Stimulated activated CD8-positive, alpha-beta memory T cell treated with anti-CD3 and anti-CD28 coated beads, Interleukin-4, amount 100 ng/mL, for 24 hours (primary cell): ENCODE results near the gene ZNF444.
A peak's percentile ranks its signal among the peaks of the same experiment; 100 is the strongest.

Experiments
- DNase-seq: peaks from one replicate; pipeline ENCODE4 v3.0.0-alpha.2; 2020; ENCODE audit warnings: low read depth

ZNF444 gene

DNA sequence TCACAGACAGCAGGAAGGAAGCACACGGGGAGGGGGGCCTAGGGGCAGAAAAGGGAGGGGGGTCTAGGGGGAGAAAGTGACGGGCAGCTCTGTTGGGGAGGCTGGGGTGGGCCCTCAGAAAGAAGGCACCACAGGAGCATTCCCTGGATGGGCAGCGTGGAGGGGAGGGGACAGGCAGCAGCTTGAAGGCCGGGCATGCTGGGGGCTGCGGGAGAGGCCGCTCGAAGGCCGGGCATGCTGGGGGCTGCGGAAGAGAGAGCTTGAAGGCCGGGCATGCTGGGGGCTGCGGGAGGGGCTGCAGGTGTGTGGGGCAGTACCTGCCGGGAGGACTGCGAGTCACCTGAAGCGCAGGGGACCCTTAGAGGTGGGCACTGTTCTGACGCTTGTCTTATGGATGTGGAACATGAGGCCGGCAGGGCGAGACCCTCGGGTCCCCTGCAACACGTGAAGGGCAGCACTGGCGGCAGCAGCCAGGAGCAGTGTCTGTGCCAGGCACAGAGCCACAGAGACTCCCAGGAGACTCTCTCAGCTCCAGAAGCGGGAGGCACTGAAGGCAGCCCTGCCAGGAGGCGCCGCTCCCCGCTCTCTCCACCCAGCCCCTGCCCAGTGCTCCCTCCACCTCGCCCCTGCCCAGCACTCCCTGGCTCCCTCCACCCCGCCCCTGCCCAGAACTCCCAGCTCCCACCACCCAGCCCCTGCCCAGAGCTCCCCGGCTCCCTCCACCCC lies 33.3 kb upstream of the ZNF444 start:
- no peak for DNase-seq

DNA sequence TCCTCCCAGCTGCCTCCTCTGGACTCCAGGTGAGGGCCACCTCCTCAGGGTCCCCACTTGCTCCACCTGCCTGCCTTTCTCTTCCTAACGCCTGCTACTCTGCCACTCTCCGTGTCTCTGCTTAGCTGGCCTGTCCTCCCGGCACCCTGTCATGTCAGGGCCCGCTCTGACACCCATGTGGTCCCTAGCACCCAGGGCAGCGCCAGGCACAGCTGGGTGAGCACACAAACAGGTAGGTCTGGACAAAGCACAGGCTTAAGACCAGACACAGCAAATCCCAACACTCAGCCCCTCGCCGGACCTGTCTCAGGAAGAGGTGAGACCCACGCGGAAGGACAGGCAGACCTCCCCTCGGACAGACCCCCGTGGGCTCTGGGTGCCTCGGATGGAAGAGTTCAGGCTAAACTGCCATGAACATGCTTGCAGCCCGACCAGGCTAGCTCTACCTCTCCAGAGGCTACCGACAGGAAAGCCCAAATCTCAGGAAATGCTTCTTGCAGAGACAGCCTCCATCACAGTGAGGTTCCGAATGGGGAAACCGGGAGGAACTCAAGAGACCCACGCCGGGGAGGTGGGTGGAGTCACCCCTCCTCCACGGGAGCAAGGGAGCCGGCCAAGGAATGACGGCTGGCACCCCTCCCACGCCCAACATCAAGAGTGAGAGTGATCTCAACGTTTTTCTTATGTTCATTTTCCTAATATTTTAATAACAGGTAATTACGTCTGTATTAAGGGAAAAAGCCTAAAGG lies 32.5 kb upstream of the ZNF444 start:
- no peak for DNase-seq

DNA sequence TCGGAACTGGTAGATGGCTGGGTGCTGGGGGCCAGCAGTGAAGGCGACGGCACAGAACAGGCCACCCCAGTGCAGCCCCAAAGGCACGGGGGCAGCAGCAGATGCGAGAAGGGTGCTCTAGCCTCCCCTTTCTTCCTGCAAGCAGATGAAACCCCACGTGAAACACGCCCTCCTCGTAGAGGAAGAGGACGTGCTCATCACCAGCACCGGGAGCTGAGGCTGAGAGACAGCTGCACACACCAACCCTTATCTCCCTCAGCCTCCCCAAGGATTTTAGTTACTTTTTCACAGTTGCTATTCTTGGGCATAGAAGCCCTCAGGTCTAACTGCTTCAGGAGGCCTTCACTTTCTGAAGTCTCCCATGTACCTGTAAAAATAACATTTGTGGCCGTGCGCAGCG lies 31.9 kb upstream of the ZNF444 start:
- DNase-seq = no peak

DNA sequence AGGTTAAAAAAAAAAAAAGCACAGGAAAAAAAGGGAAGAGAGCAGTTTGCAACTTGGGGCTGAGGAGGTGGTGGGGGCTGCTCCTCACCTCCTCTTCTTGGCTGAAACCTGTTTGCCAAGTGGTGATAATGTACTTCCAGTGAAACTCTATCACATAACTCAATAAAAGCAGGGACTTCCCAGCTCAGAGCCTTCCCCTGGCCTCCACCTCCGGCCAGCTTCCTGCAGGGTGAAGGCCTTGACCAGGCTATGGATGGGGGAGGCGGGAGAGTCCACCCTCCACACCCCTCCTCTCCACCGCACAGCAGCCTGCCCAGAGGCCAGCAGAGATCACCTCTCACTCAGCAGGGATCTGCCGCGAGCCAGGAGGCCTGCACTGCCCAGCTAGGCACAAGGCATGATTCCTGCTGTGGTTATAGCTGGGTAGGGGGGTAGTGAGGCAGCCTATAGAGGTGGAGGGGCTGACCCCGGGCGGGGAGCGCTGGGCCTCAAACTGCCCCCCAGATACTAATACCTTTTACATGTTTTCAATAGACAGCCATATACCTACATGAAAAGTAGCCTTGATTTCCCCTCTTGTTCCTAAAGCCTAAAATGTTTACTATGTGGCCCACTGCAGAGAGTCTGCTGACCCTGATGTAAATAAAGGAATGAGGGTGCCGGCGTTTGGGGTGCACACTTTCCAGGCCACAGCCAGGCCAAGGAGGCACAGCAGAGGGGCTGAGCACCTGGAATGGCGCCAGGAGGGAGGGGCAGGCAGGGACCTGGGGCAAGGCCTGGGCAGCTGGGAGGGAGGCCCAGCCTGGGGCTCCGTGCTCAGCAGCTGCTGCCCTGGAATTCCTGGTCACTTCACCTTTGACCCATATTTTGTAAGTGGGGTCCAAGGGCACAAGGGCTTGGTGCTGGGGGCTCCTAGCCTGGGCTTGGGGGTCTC lies 30.3 kb upstream of the ZNF444 start:
- no peak for DNase-seq

DNA sequence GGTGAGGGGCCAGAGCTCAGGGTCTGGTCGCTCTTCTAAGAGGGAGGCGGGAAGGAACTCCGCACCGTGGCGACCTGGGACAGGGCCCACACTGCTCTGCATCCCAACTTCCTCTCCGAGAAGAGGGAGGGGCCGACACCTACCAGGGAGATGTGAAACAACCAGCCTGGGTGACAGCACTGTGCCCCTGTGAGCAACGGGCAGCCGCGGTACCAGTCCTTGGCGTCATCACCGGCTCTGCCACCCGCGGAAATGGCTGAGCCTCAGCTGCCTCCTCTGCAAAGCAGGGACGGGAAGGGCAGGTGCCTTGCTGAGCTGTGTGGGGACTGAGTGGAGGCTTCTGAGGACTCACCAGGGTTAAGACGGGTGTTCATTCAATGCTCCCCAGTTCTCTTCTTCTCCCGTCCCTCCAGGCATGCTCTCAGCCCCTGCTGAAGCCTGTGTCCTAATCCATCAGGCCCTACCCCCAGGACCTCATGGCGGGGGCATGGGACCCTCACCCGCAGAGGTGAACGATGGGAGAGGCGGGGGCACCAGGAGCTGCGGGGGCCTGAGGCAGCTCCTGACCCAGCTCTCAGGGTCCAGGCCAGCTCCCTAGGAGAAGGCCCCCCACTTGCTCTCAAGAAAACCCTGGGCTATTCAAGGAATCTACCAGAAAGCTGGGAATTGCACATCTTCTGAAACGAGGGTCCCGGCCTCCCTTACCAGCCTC lies 29.3 kb upstream of the ZNF444 start:
- peak; percentile 26 for DNase-seq

DNA sequence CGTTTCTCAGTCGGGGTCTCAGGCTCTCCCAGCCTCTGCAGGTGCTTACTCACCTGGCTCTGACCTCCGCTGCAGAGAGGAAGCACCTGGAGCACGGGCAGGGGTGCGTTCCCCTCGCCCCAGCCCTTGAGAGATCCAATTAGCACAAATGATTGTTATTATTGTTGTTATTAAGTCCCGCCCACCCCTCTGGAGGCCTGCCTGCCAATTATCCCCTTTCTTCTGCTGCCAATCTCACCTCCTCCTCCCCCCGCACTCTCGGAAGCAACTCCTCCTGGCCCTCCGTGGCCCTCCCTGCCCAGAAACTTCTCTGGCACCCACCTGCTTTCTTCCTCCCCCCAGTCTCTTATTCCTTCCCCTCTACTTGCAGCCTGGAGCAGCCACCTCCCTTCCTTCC lies 28.8 kb upstream of the ZNF444 start:
- DNase-seq = no peak

DNA sequence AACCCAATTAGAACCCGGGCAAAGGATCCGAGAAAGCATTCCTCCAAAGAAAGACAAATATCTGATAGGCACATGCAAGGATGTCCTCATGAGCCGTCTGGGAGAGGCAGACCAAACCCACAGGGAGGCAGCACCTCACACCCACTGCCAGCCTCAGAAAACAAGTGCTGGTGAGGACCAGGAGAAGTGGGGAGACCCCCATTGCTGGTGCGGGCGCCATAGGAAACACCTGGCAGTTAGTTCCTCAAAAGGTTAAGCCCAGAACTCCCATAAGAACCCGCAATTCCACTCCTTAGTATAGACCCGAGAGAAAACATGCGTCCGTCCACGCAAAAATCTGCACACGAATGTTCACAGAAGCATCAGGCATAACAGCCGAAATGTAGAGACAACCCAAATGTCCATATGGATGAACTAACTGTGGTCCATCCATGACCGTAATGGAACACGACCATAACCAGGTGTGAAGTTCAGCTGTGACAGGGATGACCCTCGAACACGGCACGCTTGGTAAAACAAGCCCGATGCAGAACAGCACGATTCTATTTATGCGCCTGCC lies 27.9 kb upstream of the ZNF444 start:
- no peak for DNase-seq

DNA sequence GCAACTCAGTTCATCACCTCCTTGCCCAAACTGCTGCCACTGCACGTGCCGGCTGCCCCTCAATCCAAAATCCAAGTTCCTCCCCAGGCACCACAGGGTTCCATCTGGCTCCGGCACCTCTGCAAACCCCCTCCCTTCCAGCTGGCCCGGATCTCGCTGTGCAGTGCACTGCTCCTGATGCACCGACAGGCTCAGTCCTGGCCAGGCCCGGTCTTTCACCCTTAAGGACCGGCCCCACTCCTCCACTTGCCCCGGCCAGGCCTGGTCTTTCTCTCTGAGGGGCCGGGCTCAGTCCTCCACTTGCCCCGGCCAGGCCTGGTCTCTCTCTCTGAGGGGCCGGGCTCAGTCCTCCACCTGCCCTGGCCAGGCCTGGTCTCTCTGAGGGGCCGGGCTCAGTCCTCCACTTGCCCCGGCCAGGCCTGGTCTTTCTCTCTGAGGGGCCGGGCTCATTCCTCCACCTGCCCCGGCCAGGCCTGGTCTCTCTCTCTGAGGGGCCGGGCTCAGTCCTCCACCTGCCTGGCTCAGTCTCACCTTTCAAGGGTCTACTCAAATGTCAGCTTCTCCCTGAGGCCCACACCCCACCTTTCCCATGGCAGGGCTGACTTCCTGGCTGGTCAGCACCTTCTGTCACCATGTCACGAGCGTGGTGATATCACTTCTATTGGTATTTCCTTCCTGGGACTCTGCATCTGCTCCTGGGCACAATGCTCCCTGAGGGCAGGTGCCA lies 26.9 kb upstream of the ZNF444 start:
- DNase-seq = no peak

DNA sequence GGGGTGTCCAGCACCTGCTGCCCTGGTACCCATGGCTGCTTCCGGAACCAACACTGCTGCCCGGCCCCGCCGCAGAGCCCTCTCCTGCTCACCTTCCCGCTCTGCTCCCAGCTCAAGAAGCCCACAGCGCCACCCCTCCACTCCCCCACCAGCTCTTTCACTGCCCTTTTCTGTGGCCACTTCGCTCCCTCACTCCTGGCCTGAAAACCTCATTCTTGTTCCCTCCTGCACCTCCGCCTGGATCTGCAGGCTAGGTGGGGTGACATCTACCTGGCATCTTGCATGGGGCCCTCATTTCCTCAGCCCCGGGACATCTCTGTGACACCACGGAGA lies 26.3 kb upstream of the ZNF444 start:
- DNase-seq = no peak

DNA sequence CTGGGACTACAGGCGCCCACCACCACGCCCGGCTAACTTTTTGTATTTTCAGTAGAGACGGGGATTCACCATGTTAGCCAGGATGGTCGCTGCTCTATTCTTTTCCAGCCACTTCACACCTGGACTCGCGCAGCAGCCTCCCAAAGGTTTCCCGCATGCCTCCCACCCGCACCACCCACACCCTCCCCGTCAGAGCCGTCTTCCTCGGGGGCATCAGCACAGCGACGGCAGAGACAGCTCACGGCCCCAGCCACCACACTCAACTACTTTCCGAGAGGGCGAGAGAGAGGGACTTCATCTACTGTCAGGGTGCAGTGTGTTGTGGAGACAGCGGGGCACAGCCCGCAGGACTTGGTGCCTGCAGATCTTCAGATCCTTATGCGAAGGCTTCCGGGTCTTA lies 25.6 kb upstream of the ZNF444 start:
- no peak for DNase-seq

DNA sequence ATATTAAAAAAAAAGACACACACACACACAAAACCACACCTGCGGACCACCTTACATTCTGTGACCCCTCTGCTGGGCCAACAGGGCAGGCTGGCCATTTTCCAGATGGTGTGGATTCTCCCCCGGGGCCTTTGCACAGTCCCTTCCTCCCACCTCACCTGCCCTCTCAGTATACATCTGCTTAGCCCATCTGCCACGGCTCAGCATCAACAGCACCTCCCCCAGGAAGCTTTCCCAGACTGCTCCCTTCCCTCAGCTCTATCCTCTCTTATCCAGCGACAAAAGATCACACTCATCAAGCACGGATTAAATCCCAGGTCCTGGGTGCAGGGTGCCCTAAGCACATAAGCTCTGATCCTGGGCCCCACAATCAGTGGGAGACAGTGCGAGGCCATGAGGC lies 24.5 kb upstream of the ZNF444 start:
- no peak for DNase-seq

DNA sequence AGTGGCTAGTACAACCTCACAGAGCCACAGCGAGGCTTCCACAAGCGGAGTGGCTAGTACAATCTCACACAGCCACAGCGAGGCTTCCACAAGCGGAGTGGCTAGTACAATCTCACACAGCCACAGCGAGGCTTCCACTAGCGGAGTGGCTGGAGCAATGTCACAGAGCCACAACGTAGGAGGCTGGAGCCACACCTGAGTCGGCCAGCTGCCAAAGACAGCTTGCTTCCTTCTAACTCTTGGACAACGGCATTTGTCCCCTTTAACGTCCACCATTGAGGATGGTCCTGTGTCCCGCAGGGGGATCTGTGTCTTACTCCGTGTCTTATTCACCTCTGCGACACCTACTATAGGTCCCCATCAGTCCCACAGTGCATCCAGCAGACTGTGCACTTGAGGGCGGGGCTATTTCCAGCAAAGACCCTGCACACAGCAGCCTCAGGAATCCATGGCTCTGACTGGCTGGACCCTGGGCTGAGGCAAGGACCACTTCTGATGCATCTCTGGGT lies 23.7 kb upstream of the ZNF444 start:
- no peak for DNase-seq

DNA sequence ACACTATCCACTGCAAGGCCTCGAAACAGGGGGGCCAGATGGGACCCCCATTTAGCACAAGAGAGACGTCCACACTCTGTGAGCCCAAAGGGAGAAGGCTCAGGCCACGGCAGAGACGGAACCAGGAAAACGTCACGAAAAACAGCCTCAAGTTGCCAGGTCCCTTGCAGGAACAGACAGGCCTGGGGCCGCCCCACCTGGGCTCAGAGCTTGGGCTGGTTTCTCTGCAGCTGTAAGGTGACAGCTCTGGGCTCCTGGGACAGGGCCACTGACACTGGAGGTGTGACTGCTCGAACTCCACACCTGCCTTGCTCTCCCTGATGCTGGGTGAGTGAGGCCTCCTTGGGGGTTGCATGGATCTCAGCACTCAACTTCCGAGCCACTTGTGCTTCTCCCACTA lies 23.2 kb upstream of the ZNF444 start:
- DNase-seq = no peak

DNA sequence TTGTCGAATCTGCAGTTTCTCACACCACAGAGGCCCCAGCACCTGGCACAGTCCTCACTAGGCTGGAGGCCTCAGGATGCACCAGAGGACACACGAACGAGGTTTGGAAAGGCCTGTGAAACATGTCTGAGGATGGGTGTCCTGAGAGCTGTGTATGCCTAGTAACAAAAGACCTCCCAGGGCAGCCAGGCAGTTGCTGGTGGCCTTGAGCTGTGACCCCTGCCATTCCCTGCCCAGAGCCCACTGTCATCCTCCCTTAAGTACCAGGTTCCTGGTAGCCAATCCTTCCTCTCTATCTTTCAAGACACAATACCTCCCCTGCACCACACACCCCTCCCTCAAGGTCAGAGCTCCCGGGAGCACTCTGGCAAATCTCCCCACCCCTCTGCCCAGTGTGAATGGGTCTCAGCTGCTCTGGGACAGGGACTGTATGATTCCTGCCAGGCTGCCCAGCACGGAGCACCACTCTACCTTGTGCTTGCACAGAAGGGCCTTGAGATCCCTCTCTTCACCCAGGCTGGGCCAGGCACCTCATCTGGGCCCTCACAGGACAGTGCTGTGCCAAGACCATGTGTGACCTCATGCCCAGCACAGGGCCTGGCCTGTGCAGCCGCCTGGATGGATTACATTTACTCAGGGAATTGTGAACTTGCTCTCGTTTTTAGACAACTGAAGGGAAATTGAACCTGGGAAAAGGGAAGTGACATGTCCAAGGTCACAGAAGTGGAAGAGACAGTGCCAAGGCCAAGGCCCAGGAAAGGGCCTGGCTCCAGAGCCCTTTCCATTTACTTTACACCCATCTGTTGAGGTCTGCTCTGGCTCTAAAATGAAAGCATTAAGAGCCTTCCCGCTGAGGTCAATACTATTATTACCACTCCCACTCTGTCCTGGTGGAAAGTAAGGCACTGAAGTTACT lies 22.2 kb upstream of the ZNF444 start:
- no peak for DNase-seq

DNA sequence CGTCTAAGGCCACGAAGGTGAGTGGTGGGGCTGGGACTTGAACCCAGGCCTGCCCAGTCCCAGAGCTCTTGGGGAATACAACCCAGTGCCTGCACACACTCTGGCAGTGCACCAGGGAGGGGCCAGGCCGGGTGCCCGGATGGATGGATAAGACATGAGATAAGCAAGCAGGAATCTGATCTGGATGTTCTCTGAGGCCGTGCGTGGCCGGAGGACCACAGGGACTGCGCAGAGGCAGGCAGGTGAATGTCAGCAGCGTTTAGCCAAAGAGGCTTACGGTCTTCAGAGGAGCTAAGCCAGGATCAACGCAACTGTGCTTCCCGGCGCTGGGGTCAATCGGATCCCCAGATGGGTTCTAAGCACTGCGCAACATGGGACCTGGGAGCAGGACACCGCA lies 21.5 kb upstream of the ZNF444 start:
- no peak for DNase-seq

DNA sequence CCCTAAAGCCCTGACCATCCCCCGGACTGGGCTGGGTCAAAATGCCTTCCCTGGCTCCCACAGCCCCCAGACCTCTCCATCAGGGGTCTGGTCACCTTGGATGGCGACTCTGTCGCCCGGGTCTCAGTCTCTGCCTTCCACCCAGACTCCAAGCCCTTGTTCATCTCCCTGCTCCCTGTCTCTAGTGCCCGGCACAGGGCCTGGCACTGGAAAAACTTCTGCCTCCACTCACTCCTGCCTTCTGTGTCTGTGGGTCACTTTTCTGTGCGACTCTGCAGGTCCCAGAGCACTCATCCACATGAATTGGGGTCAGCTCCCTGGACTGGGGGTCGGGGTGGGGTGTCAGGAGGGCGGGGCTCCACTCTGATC lies 21.1 kb upstream of the ZNF444 start:
- no peak for DNase-seq

DNA sequence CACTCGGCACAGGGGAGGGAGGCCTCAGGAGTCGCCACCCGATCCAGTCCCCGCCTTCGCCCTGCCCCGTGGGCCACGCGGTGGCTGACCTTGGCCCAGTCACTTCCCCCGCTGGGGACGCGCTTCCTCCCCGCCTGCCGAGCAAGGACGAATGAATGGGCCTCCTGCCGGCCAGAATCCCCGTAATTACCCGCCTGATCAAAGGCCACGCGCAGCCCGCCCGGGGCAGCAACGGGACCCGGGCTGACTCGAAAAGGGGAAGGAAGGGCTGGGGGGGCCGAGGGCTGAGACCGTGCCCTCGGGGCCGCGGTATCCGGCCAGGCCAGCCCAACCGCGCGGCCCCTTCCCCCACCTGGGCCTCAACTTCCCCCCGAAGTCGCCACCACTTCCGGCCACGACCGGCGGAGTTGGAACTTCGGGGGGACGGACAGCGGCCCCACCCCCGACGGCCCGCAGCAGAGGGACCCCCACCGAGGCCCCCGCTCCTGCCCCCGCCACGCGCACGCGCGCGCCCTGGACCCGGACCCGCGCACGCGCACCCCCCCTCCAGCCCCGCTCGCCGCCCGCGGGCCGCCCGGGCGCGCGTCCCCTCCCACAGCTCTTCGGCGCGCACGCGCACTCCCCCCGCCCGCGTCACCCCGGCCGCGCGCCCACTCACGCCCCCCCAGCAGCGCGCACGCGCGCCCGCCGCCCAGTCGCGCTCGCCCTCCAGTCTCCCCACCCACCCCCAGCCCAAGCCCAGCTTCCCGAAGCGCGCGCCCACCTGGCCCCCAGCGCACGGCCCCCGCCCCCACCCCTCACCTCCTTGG lies 20.5 kb upstream of the ZNF444 start:
- peak; percentile 75 for DNase-seq

DNA sequence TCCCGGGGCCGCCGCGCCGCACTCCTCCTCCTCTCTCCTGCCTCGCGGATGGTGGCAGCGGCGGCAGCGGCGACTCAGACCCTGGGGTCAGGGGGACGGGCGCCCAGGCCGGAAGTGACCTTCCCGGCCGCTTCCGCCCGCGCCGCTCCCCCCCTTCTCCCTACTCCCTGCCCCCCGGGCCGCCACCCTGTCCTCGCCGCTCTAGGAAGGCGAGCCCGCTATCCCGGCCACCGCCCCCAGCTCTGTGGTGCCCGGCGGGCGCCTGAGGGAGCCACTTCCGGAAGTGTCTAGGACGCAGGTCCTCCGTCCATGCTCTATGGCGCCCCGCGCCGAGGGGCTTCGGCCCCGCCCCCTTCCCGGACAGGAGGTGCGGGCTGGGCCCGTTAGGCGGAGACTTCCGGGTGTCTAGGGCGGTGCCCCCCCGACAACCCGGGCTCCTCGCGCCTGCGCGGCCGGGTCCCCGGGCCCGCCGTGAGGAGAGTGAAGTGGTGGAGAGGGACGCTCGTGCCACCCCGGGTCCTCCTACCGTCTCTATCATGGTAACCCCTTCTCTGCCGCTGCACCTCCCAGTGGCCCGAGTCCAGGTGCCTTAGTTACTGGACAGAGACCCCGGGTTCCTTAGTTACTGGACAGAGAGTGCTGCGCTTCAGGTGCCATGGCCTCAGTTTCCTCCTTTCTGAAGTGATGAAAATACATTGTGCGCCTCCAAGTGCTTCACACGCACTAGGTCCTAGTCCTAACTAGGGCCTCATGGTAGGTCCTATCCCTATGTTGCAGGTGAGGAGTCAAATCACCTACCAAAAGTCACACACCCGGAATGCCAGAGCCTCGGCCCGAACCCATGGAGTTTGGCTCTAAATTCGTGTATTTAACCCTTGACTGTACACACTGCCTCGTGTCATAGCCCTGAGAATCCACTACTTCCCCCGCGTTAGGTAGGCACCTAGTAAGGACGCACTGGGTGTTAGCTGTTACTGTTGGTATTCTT lies 19.6 kb upstream of the ZNF444 start, which contains the start of gene ZNF787:
Gene ZNF787, minus strand, starts transcription at position 116 of the 988 bp plus-strand sequence. CDS start 18,078 bp downstream, outside the sequence.
- DNase-seq = peak; percentile 97
